HepG2 (cell line): ENCODE measurements around the gene UTF1. TPM values are rescaled to one million over a fixed set of nuclear protein-coding genes. Genes with fewer than 3 reads are reported as not detected.

Source experiments
- ATAC-seq: fragments of 200-7000 bp; cut with Tn5 transposase; 3 replicates; pipeline ENCODE4 v1.9.1; 2020; ENCODE audit warnings: mild to moderate bottlenecking, moderate library complexity
- BruUV-seq: library from RNA; stranded (reverse); fragments of 400-500 nt; replicated peaks from 2 replicates; lab custom pipeline; 2021; lab: Mats Ljungman, UMichigan
- CTCF ChIA-PET: fragments of 300-600 bp; formaldehyde crosslinking; extraction: SDS; loops from one replicate; lab custom pipeline; 2021; ENCODE audit warnings: low total read pairs, inconsistent platforms, low intra/inter-chr PET ratio; lab: Yijun Ruan, JAX
- POLR2A ChIA-PET: fragments of 350-600 bp; sonication (Branson Sonifier 250); formaldehyde crosslinking; loops from one replicate; lab custom pipeline; 2020; ENCODE audit warnings: antibody characterized with exemption, inconsistent platforms; lab: Yijun Ruan, JAX
- DNase-seq: peaks from one replicate; pipeline ENCODE4 v3.0.0-alpha.2; 2015; ENCODE audit warnings: low spot score
- FAIRE-seq: peaks from 3 replicates; lab custom pipeline; 2011; peaks lifted over from hg19 to GRCh38; lab: Jason Lieb, UNC
- H2AFZ ChIP-seq: one replicate; pipeline ENCODE4 v1.6.1; 2011; ENCODE audit warnings: low read length, inconsistent platforms
- H3K27ac ChIP-seq: fragments of 300-600 bp; 3 replicates; pipeline ENCODE4 v1.8.0; 2011; ENCODE audit warnings: mixed run types, mild to moderate bottlenecking, mixed read lengths, low read length, inconsistent platforms; ENCODE audit not compliant: insufficient read depth; ENCODE audit errors: extremely low read length
- H3K27me3 ChIP-seq, 2 experiments: fragments of 200-600 bp in 1 of 2; 2 replicates in 1 of 2; 3 replicates in 1 of 2; pipeline versions ENCODE4 v1.6.0 to v1.8.0; 2011; ENCODE audit warnings: low read length in 2 of 2, mild to moderate bottlenecking in 2 of 2, moderate library complexity in 2 of 2, inconsistent platforms in 1 of 2; ENCODE audit not compliant: insufficient read depth in 2 of 2, control insufficient read depth in 1 of 2
- H3K36me3 ChIP-seq, 2 experiments: fragments of 200-600 bp in 1 of 2; replicated peaks in 1 of 2; 2 replicates in 1 of 2; 3 replicates in 1 of 2; pipeline versions ENCODE4 v1.5.1 to v1.8.0; 2011; ENCODE audit warnings: low read length in 2 of 2, inconsistent platforms in 1 of 2; ENCODE audit not compliant: insufficient read depth in 2 of 2, control insufficient read depth in 1 of 2
- H3K4me1 ChIP-seq: 2 replicates; pipeline ENCODE4 v1.5.1; 2012; ENCODE audit warnings: low read length, inconsistent platforms; ENCODE audit not compliant: insufficient read depth
- H3K4me2 ChIP-seq: 2 replicates; pipeline ENCODE4 v1.6.0; 2011; ENCODE audit warnings: low read depth, low read length, inconsistent platforms
- H3K4me3 ChIP-seq, 3 experiments: fragments of 200-600 bp in 1 of 3; sonication (generic), shearing (Covaris generic) in 1 of 3; replicated peaks in 1 of 3; 2 replicates each; pipeline ENCODE4 v1.5.1; 2011 to 2016; ENCODE audit warnings: low read length in 3 of 3, inconsistent platforms in 2 of 3, low read depth in 2 of 3, mild to moderate bottlenecking in 2 of 3, control low read depth in 1 of 3, mixed read lengths in 1 of 3; ENCODE audit not compliant: insufficient read depth in 1 of 3
- H3K79me2 ChIP-seq: one replicate; pipeline ENCODE4 v1.6.1; 2011; ENCODE audit warnings: low read length, inconsistent platforms; ENCODE audit not compliant: insufficient read depth
- H3K9ac ChIP-seq: 2 replicates; pipeline ENCODE4 v1.6.0; 2011; ENCODE audit warnings: mild to moderate bottlenecking, low read depth, low read length, inconsistent platforms; ENCODE audit not compliant: insufficient read depth
- H3K9me3 ChIP-seq: 2 replicates; pipeline ENCODE4 v1.5.1; 2012; ENCODE audit warnings: mild to moderate bottlenecking, low read length
- H4K20me1 ChIP-seq: 2 replicates; pipeline ENCODE4 v1.6.0; 2011; ENCODE audit warnings: inconsistent platforms, mild to moderate bottlenecking, low read length, moderate library complexity; ENCODE audit not compliant: insufficient read depth
- ATAD3A ChIP-seq: sonication (generic); formaldehyde crosslinking; IDR thresholded peaks from 2 replicates; pipeline ENCODE4 v1.4.0; 2020; ENCODE audit warnings: missing genetic modification reagents
- CAMTA2 ChIP-seq: sonication (generic); formaldehyde crosslinking; IDR thresholded peaks from 2 replicates; pipeline ENCODE4 v1.4.0; 2020; ENCODE audit warnings: mild to moderate bottlenecking, missing genetic modification reagents, borderline replicate concordance
- FOXM1 ChIP-seq: sonication (generic); formaldehyde crosslinking; IDR thresholded peaks from 2 replicates; pipeline ENCODE4 v1.5.0; 2020; ENCODE audit warnings: missing genetic modification reagents
- KDM5B ChIP-seq: sonication (generic); formaldehyde crosslinking; IDR thresholded peaks from 2 replicates; pipeline ENCODE4 v1.4.0; 2020; ENCODE audit warnings: missing genetic modification reagents, mild to moderate bottlenecking, borderline replicate concordance
- MAFF ChIP-seq: IDR thresholded peaks from 2 replicates; pipeline ENCODE4 v1.6.1; 2011; ENCODE audit warnings: low read depth, low read length, improper control_type of control experiment
- MAZ ChIP-seq, 2 experiments: sonication (generic) in 1 of 2; formaldehyde crosslinking in 1 of 2; IDR thresholded peaks; 2 replicates each; pipeline versions ENCODE4 v1.5.0 to v1.6.1; 2012 to 2020; ENCODE audit warnings: low read depth in 2 of 2, mild to moderate bottlenecking in 2 of 2, borderline replicate concordance in 1 of 2, improper control_type of control experiment in 1 of 2, low read length in 1 of 2, missing genetic modification reagents in 1 of 2, moderate library complexity in 1 of 2
- MTF2 ChIP-seq: sonication (generic); formaldehyde crosslinking; IDR thresholded peaks from 2 replicates; pipeline ENCODE4 v1.5.0; 2020; ENCODE audit warnings: missing genetic modification reagents, borderline replicate concordance
- NBN ChIP-seq: fragments of 450-650 bp; conservative IDR thresholded peaks from 2 replicates; pipeline ENCODE4 v1.6.1; 2017
- NPAS2 ChIP-seq: sonication (generic); formaldehyde crosslinking; IDR thresholded peaks from 2 replicates; pipeline ENCODE4 v1.8.0; 2022; ENCODE audit warnings: mild to moderate bottlenecking, missing genetic modification reagents, borderline replicate concordance
- STAT5B ChIP-seq: sonication (generic); formaldehyde crosslinking; IDR thresholded peaks from 2 replicates; pipeline ENCODE4 v1.4.0; 2020; ENCODE audit warnings: missing genetic modification reagents
- TOE1 ChIP-seq: sonication (generic); formaldehyde crosslinking; IDR thresholded peaks from 2 replicates; pipeline ENCODE4 v1.4.0; 2020; ENCODE audit warnings: mild to moderate bottlenecking, missing genetic modification reagents
- TSC22D2 ChIP-seq: sonication (generic); formaldehyde crosslinking; IDR thresholded peaks from 2 replicates; pipeline ENCODE4 v1.5.1; 2020; ENCODE audit warnings: missing genetic modification reagents, mild to moderate bottlenecking, borderline replicate concordance
- ZNF33B ChIP-seq: sonication (generic); formaldehyde crosslinking; IDR thresholded peaks from 2 replicates; pipeline ENCODE4 v1.5.1; 2020; ENCODE audit warnings: mild to moderate bottlenecking, missing genetic modification reagents
- ZNF782 ChIP-seq: sonication (generic); formaldehyde crosslinking; IDR thresholded peaks from 2 replicates; pipeline ENCODE4 v1.4.0; 2020; ENCODE audit warnings: missing genetic modification reagents, mild to moderate bottlenecking, borderline replicate concordance
- ZSCAN9 ChIP-seq: IDR thresholded peaks from 2 replicates; pipeline ENCODE4 v1.6.1; 2016; ENCODE audit warnings: borderline replicate concordance
- WGBS: methylation state at CpG from one replicate; pipeline ENCODE4 v1.1.6; 2017; ENCODE audit warnings: low lambda C conversion rate; 5-methylcytosine and 5-hydroxymethylcytosine counted together
- in situ Hi-C: cut with HindIII; loops from 2 replicates; pipeline ENCODE4 v1.10.0; 2017; ENCODE audit warnings: low pct_unique_long_range_greater_than_20kb; ENCODE audit not compliant: extremely low pct_ligation_motif_present
- intact Hi-C: fragments of 100-400 bp; cut with micrococcal nuclease; formaldehyde crosslinking; loops from one replicate; pipeline ENCODE4 v1.10.0; 2022; ENCODE audit not compliant: unreplicated experiment
- polyA plus RNA-seq, 8 experiments: library from polyadenylated mRNA; depleted of rRNA in 3 of 8; stranded (reverse) in 7 of 8; unstranded in 1 of 8; fragments of >200 nt; fragmentation: Illumina TruSeq in 4 of 8; extraction: Trizol in 4 of 8; gene quantifications; 2 replicates each; pipeline versions ENCODE4 v1.2.1 to v1.2.3, GENCODE V29; 2011 to 2016; ENCODE audit warnings: low read depth in 4 of 8, missing spikeins in 1 of 8, mixed read lengths in 1 of 8; ENCODE audit not compliant: insufficient read depth in 1 of 8
- total RNA-seq, 5 experiments: library from RNA; depleted of rRNA; stranded (reverse); fragments of >200 nt; fragmentation: Illumina TruSeq; extraction: Trizol; gene quantifications; 2 replicates each; pipeline ENCODE4 v1.2.3, GENCODE V29; 2016; ENCODE audit warnings: low read depth in 1 of 5
- TF ChIP-seq, protein P1 (sequence below): sonication (generic); formaldehyde crosslinking; IDR thresholded peaks from 2 replicates; pipeline ENCODE4 v1.5.0; 2020; ENCODE audit warnings: mild to moderate bottlenecking, missing genetic modification reagents
- TF ChIP-seq, protein P2 (sequence below): sonication (generic); formaldehyde crosslinking; IDR thresholded peaks from 2 replicates; pipeline ENCODE4 v1.5.1; 2020; ENCODE audit warnings: missing genetic modification reagents, mild to moderate bottlenecking, borderline replicate concordance

Gene UTF1
- total and polyA plus RNA-seq, 2 of the 13 experiments (the other 11 are each of a cell fraction or from before 2014, with no cell fraction given), result not detected

DNA sequence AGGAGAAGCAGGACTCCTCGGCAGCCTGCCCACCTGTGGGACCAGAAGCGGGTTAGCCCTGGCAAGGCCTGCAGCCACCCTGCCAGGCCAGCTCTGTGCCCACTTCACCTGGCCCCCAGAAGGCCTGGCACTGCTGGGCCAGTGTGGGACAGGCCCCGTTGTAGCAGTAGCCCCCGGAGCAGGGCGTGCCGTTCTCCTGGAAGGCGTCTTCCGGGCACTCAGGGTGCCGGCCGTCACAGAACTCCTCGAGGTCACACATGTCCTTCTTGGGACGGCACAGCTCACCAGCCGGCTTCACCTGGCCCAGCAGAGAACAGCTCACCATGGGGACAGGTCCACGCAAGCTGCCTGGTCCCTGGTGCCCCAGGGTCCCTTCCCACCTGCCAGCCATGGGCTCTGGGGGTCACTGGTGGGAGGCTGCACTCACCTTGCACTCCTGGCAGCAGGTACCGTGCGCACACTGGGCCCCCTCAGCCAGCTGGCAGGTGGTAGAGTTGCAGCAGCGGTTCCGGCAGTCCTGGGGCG is 40.8 kb downstream of the UTF1 start:
- Histone ChIP-seq H3K27me3 (peaks cover 0 to 22% of the 10 kb centered on the region in 2 experiments; a peak in 3 of 5 replicates), H3K9ac (no peak overlapping the region), H3K9me3 (no peaks in the 10 kb centered on the region), H3K4me2 (no peak overlapping the region), H3K4me3 (no peak overlapping the region), H3K4me1 (no peaks in the 10 kb centered on the region), H3K27ac (no peak overlapping the region), H4K20me1 (no peaks in the 10 kb centered on the region), H3K79me2 (no peaks in the 10 kb centered on the region), H2AFZ (no peak overlapping the region), H3K36me3 (no peaks in the 10 kb centered on the region)
- BruUV-seq, result no TSS peak
- ATAC-seq, result no peak
- in situ Hi-C loops (no loop called here), intact Hi-C loops (no loop called here)
- CTCF ChIA-PET, result no interaction called here
- TF ChIP-seq ATAD3A (CRISPR knock-in tag) (no peak), NBN (no peak), ZSCAN9 (CRISPR knock-in tag) (no peak), ZNF33B (CRISPR knock-in tag) (no peak), TOE1 (no peak), MTF2 (no peak), CAMTA2 (CRISPR knock-in tag) (no peak), NPAS2 (CRISPR knock-in tag) (no peak), FOXM1 (no peak), ZNF782 (no peak), TSC22D2 (CRISPR knock-in tag) (no peak), MAZ (IDR thresholded peaks at IDR 0.05; ENCODE audit: borderline replicate concordance, low read depth, low read length) (no peak), MAZ (CRISPR knock-in tag; IDR thresholded peaks at IDR 0.05; ENCODE audit: low read depth) (no peak), KDM5B (CRISPR knock-in tag) (no peak), STAT5B (no peak), MAFF (no peak)
- TF ChIP-seq, protein P1, sequence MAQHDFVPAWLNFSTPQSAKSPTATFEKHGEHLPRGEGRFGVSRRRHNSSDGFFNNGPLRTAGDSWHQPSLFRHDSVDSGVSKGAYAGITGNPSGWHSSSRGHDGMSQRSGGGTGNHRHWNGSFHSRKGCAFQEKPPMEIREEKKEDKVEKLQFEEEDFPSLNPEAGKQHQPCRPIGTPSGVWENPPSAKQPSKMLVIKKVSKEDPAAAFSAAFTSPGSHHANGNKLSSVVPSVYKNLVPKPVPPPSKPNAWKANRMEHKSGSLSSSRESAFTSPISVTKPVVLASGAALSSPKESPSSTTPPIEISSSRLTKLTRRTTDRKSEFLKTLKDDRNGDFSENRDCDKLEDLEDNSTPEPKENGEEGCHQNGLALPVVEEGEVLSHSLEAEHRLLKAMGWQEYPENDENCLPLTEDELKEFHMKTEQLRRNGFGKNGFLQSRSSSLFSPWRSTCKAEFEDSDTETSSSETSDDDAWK (CRISPR knock-in tag), result no peak
- TF ChIP-seq, protein P2, sequence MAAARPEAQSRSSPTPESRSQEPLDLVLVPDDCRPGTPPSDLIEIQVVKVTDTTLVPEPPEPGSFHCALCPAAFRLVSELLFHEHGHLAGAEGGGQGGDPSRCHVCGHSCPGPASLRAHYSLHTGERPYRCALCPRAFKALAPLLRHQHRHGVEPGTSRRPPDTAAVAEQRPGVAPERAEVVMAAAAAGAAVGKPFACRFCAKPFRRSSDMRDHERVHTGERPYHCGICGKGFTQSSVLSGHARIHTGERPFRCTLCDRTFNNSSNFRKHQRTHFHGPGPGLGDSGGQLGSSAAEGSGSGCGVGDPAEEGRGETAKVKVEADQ (CRISPR knock-in tag), result no peak
- POLR2A ChIA-PET, result no interaction called here
- no peak for DNase-seq
- no peak for FAIRE-seq
- WGBS, result 46% methylated on average over 7 of the region's 19 CpGs
